ENCODE results near the gene TSKS.

DNA sequence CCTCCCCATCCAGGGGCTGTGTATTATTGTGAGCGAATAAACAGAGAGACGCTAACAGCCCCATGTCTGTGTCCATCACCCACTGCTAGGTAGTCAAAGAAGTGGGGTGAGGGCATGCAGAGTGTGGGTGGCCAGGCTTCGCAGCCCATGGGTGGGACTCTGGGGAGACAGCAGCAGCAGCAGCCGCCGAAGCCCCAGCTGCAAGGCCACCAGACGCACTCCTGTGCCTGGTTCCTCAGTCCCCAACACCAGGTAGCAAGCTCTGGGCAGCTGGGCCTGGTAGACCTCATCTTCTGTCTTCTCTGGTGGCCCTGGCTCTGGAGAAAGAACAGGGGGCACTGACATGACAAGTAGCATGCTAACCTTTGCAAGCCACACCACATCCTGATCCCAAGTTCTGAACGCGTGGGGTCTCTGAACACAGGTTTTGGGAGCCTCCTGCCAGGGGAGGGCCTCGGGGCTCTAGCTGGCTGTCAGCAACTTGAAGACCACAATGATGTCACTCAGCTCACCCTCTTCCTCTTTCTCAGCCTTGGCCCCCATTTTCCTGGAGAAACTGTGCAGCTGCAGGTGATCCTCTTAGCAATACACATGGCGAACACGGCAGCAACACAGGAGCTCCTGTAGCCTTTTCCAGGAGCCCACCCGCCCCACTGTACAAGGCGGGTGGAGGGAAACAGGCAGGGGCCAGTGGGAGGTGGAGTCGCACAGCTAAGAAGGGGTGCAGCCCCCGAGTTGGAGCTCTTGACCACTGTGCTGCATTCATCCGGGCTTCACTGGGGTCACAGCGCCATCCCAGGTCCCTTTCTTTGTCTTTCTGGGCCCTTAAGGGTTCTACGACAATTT, 44.2 kb upstream of the TSKS start:
- TF ChIP-seq, protein P1, sequence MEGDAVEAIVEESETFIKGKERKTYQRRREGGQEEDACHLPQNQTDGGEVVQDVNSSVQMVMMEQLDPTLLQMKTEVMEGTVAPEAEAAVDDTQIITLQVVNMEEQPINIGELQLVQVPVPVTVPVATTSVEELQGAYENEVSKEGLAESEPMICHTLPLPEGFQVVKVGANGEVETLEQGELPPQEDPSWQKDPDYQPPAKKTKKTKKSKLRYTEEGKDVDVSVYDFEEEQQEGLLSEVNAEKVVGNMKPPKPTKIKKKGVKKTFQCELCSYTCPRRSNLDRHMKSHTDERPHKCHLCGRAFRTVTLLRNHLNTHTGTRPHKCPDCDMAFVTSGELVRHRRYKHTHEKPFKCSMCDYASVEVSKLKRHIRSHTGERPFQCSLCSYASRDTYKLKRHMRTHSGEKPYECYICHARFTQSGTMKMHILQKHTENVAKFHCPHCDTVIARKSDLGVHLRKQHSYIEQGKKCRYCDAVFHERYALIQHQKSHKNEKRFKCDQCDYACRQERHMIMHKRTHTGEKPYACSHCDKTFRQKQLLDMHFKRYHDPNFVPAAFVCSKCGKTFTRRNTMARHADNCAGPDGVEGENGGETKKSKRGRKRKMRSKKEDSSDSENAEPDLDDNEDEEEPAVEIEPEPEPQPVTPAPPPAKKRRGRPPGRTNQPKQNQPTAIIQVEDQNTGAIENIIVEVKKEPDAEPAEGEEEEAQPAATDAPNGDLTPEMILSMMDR (IDR thresholded peaks at IDR 0.05) = no peak
- TF ChIP-seq POLR2A (IDR thresholded peaks at IDR 0.05) = no peak
- TF ChIP-seq POLR2AphosphoS5 (IDR thresholded peaks at IDR 0.05) = no peak
